ENCODE data around the gene NPBWR2.
A peak's percentile ranks its signal among the peaks of the same experiment; 100 is the strongest.

NPBWR2 gene

DNA sequence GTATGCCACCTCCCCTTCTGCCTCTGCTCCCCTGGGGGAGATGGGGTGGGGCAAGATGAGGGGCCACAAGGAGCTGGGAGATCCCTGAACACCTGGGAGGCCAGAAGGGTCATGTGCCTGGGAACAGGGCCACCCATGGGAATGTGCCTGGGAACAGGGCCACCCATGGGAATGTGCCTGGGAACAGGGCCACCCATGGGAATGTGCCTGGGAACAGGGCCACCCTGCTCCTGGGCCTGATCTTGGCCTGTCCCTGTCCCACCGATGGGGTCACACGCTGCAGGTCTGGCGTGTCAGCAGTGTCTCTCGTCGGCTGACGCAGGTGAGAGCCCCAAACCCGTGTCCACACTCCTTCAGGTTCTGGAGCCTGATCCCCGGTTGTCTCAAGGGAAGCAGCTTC is 32.4 kb downstream of the NPBWR2 start:
- TF ChIP-seq, protein P1, sequence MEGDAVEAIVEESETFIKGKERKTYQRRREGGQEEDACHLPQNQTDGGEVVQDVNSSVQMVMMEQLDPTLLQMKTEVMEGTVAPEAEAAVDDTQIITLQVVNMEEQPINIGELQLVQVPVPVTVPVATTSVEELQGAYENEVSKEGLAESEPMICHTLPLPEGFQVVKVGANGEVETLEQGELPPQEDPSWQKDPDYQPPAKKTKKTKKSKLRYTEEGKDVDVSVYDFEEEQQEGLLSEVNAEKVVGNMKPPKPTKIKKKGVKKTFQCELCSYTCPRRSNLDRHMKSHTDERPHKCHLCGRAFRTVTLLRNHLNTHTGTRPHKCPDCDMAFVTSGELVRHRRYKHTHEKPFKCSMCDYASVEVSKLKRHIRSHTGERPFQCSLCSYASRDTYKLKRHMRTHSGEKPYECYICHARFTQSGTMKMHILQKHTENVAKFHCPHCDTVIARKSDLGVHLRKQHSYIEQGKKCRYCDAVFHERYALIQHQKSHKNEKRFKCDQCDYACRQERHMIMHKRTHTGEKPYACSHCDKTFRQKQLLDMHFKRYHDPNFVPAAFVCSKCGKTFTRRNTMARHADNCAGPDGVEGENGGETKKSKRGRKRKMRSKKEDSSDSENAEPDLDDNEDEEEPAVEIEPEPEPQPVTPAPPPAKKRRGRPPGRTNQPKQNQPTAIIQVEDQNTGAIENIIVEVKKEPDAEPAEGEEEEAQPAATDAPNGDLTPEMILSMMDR (IDR thresholded peaks at IDR 0.05; ENCODE audit: low read depth, low read length) = no peak
- TF ChIP-seq, protein P2, sequence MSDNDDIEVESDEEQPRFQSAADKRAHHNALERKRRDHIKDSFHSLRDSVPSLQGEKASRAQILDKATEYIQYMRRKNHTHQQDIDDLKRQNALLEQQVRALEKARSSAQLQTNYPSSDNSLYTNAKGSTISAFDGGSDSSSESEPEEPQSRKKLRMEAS (IDR thresholded peaks at IDR 0.05; ENCODE audit: low read depth, low read length) = no peak
- no peak for TF ChIP-seq MYC (IDR thresholded peaks at IDR 0.05; ENCODE audit: low read depth, low read length)
- no peak for TF ChIP-seq POLR2A (IDR thresholded peaks at IDR 0.05; ENCODE audit: extremely low read depth, insufficient read length)
- no peak for DNase-seq (ENCODE audit: low read depth)
- H3K4me3 ChIP-seq (ENCODE audit: low read depth, low read length) = no peak overlapping the region

DNA sequence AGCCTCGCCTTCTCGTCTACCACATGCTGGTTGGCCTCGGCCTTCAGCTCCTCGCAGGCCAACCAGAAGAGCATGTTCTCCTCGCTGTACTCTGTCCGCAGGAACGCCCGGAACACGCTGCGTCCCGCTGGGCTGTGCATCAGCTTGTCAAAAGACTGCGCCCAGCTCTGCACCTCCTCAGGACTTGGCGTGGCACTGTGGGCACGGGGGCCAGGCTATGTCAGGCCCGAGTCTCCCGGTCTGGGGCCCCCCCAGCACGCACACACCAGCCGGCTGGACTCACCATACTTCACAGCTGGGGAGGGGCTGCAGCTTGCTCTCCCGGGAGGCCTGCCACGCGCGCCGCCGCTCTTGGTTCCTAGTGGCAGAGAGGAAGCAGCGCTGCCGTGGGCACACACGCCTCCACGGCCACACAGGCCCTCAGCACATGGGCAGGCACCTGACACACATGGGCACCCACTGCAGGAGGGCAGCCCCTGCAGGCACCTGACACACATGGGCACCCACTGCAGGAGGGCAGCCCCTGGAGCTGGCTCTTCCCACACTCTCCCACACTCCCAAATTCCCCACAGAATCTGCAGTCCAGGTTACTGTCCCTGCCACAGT is 33.1 kb downstream of the NPBWR2 start:
- TF ChIP-seq, protein P2 (IDR thresholded peaks at IDR 0.05; ENCODE audit: low read depth, low read length) = no peak
- no peak for TF ChIP-seq POLR2A (IDR thresholded peaks at IDR 0.05; ENCODE audit: extremely low read depth, insufficient read length)
- TF ChIP-seq, protein P1 (IDR thresholded peaks at IDR 0.05; ENCODE audit: low read depth, low read length) = no peak
- TF ChIP-seq MYC (IDR thresholded peaks at IDR 0.05; ENCODE audit: low read depth, low read length) = no peak
- DNase-seq (ENCODE audit: low read depth) = no peak
- no peak overlapping the region for H3K4me3 ChIP-seq (ENCODE audit: low read depth, low read length)

DNA sequence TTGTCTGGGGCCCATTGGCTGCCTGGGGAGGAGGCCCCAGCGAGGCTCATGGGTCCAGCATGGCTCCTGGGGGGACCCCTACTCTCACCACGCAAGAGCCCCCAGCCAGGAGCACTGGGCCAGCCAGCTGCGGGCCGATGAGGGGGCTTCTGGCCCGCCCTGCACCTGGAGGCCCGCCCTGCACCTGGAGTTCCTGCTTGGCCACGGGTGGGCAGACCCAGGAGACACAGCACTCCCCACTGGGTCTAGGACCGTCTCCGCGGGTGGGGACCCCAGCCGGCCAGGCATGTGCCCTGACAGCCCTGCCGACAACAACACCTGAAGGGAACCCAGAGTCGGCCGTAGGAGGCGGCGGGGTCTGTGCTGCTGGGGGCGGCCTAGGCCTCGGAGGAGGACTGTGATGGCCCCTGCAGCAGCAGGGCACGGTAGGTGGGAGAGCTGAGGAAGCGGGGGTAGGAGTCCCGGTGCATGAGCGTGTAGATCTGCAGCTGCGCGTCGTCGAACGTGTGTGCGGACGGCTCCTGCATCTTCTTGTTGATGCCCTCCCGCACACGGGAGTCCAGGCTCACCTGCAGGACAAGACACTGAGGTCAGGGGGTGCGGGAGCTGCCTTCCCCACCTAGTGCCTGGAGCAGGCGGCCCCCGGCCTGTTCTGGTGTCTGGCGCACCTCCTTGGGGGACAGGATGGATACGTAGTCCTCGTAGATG is 33.7 kb downstream of the NPBWR2 start:
- no peak for DNase-seq (ENCODE audit: low read depth)
- H3K4me3 ChIP-seq (ENCODE audit: low read depth, low read length) = no peak overlapping the region
- TF ChIP-seq MYC (IDR thresholded peaks at IDR 0.05; ENCODE audit: low read depth, low read length) (no peak), POLR2A (IDR thresholded peaks at IDR 0.05; ENCODE audit: extremely low read depth, insufficient read length) (no peak)
- TF ChIP-seq, protein P1 (IDR thresholded peaks at IDR 0.05; ENCODE audit: low read depth, low read length) = no peak
- TF ChIP-seq, protein P2 (IDR thresholded peaks at IDR 0.05; ENCODE audit: low read depth, low read length) = no peak

DNA sequence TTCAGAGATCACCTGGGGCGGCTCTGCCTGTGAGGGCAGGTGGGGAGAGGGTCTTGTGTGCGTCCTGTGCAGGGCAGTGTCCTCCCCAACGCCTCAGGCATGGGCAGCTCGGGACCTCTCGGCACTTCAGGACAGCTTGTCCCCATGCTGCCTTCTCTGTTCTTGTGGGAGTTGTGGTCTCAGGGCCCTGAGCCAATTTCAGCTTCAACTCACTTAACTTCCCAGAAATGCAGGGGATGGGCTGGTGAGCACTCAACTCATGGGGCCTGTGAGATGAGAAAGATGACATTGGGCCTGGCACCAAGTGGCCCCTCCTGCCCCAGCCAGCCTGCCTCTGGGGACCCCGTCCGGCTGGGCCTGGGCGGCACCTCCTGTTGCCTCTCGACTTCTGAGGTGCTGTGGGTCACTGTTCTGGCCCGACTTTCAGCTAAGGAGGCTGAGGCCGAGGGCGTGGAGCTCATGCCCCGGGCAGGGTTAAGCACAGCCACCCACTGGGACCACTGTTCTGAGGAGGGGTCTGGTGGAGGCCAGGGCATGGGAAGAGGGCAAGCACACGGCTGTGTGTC is 34.8 kb downstream of the NPBWR2 start:
- DNase-seq (ENCODE audit: low read depth) = peak; percentile 44
- no peak overlapping the region for H3K4me3 ChIP-seq (ENCODE audit: low read depth, low read length)
- peak; percentile 24 for TF ChIP-seq POLR2A (IDR thresholded peaks at IDR 0.05; ENCODE audit: extremely low read depth, insufficient read length)
- no peak for TF ChIP-seq MYC (IDR thresholded peaks at IDR 0.05; ENCODE audit: low read depth, low read length)
- TF ChIP-seq, protein P2 (IDR thresholded peaks at IDR 0.05; ENCODE audit: low read depth, low read length) = no peak

DNA sequence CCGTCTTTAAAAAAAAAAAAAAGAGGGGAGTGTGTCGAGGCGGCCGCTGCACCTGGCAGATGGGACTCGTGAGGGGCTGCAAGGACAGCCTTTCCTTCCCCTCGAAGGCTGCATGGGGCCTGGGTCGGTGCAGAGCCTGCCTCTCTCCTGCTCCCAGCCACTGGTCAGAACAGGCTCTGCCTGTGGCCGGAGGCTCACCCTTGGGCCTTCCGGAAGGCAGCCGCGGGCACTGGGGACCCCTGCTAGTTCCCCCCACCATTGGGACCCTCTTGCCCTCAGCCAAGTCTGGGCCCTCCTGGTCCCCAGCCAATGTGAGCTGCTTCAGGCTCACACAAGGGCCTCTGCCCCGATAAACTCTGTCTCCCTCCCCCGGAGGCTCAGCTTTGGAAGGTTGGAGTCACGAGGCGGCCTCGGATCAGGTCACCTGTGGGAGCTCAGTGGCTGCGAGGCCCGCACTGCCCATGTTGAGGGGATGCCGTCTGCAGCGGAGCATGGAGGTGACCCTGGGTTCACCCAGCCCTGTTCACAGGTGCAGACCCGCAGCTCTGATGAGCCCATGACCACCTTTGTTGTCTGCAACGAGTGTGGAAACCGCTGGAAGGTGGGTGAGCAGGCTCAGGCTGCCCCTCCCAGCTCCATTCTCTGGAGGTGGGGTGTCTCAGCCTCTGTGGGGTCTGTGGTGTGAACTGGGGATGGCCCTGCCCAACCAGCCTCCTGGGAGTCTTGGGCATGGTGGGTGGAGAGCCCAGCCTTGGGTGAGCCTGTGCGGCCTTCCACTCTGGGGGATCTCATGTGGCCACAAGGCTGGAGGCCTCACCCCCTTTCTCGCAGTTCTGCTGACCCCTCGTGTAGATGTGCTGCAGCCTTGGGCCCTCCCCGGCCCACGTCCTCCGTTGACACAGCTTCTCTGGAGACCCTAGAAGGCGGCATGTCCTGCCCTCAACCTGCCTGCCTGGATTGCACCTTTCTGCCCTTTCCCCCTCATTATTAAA is 35.7 kb downstream of the NPBWR2 start:
- DNase-seq (ENCODE audit: low read depth) = peak; percentile 37
- TF ChIP-seq POLR2A (IDR thresholded peaks at IDR 0.05; ENCODE audit: extremely low read depth, insufficient read length) = peak; percentile 2
- TF ChIP-seq, protein P2 (IDR thresholded peaks at IDR 0.05; ENCODE audit: low read depth, low read length) = no peak
- no peak overlapping the region for H3K4me3 ChIP-seq (ENCODE audit: low read depth, low read length)
